NAMALWA (cell line): ENCODE measurements around the gene GSDMA.

Source experiments
- DNase-seq: peaks from one replicate; pipeline ENCODE4 v3.0.0-alpha.2; 2015; ENCODE audit warnings: low spot score

GSDMA gene, protein sequence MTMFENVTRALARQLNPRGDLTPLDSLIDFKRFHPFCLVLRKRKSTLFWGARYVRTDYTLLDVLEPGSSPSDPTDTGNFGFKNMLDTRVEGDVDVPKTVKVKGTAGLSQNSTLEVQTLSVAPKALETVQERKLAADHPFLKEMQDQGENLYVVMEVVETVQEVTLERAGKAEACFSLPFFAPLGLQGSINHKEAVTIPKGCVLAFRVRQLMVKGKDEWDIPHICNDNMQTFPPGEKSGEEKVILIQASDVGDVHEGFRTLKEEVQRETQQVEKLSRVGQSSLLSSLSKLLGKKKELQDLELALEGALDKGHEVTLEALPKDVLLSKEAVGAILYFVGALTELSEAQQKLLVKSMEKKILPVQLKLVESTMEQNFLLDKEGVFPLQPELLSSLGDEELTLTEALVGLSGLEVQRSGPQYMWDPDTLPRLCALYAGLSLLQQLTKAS

DNA sequence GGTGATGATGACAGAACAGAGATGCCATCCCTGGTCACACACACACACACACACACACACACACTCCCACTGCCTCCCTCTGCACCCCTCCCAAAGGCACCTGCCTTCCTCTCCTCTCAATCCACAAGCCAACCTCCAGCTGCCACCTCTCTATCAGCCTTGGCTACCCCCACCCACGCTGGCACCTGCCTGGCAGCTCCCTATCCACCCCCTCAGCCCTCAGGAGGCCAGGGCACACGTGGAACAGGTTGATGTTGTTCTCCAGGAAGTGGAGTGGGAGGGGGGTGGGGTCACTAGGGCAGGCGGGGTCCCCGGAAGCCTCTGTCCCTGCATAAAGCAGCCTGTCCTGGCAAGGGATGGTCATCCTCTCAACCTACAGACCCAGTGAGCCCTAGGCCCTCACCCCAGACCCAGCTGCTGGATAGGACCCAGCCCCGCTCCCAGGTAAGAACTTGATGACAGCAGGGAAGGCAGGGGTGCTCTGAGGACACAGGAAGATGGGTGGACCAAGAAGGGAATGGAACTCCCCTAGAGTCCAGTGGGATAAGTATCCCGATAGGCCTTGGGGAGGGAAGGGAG, at the start of gene GSDMA:
GSDMA (plus strand) TSS at position 363 of the 579 bp plus-strand sequence. CDS start 2,684 bp downstream, outside the sequence.
- no peak for DNase-seq

DNA sequence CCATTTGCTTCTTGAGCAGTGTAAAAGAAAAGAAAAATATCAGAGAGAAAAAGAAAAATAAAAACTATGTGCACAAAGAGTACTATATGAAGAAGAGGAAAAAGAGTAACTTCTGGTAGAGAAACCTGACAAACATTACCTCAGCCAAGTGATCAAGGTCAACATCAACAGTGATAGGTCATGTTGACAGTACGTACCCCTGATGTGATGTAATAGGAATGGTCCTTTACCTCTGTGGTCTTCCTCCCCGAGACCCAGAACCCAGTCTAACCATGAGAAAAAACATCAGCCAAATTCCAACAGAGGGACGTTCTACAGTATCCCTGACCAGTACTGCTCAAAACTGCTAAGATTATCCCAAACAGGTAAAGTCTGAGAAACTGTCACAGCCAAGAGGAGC, 48.8 kb upstream of the GSDMA start:
- DNase-seq = no peak

DNA sequence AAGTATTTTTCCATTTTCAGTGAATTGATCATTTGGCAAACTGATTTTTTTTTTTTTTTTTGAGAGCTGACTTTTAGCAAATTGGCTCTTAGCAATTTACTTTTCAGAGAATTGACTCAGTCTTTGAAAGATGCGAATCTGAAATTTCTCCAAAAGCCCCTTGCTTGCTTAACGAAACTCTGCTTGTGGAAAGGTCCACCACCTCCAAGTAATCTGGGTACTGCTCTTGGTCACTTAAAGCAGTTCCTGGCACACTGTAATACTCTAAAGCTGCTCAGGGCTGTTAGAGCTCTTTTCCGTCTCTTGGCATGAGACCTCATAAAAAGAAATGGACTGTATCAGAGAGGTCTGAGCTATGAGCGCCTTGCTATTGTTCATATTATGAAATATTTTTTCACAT, 47.2 kb upstream of the GSDMA start:
- DNase-seq = no peak

DNA sequence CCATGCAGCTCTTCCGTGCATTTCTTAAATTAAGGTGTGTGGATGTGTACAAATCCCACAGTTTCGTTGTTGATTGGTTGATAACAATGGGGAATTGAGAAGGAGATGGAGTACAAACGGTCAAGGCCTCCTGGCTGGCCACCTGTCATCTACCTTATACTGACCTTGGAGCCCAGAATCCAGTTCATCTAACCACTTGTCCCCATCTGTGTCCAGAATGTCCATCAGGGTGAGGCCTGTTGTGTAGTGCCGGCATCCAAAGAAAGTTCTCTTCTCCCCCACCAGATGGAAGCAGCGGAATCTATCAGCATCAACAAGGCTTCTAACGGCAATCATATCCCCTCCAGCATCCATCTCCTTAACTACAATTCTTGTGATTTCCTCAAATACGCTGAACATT, 45.9 kb upstream of the GSDMA start:
- no peak for DNase-seq

DNA sequence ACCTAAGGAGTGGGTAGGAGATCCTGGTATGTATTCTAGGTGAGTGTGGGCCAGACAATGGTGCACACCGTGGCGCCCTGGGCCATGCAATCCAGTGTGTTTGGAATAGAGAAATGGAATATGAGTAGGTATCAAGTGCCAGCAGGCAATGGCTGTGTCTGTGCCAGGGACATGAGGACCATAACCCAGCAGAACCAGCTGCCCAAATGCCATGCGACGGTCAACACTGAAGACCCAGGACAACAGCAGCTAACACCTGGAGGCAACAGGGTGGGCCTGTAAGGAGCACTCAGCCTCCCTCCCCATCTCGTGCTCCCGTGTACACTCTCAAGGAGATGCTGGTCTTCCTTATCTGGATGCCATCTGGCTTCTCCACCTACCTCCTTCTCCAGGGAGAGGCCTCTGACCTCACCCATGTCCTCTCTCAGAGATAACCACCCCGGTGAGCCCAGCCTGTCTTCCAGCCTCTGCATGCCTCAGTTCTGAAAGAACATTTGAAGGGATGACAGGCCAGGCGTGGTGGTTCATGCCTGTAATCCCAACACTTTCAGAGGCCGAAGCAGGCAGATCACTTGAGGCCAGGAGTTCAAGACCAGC, 43.6 kb upstream of the GSDMA start:
- DNase-seq = no peak

DNA sequence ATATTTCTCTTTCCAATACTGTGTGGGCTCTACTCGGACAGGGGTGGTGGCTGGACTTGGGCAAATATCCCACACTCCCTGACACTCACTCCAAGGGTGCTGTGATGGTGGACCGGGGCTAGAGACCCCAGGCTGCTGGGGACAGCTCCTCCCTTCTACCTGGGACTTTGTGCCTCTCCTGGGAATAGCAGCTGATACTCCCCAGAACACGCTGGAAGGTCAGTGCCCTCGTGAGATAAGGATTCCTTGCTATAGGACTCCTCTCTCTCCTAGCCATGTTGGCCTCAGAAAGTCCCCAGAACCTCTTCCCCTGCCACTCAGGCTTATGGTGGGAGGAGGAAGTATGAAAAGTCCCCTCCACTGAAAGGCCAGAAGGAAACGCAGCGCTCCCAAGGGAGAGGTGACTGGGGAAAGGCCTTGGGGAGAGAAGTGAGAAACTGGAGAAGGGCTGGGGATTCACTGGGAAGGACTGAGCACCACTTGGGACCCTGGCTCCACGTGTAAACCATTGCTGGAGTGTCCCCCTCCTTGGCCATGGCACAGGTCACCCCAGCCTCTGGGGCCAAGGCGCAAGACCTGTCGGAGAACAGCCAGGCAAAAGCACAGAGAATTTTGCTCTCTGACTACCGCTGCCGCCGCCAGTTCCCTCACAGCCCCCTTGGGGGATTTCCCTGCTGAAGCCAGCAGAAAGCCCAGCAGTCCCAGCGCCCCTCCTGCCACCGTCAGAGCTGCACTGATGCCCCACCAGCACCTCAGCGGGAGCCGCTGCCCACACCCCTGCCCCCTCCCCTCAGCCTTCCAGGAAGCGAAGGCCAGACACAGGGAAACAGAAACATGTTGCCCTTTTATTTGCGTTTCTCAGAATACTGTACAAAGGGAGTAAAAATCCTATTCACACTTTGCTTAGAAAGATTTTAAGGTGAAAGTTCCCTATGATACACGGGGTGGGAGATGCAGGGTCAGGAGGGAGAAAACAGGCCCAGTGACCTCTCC, 42.3 kb upstream of the GSDMA start:
- DNase-seq = no peak

DNA sequence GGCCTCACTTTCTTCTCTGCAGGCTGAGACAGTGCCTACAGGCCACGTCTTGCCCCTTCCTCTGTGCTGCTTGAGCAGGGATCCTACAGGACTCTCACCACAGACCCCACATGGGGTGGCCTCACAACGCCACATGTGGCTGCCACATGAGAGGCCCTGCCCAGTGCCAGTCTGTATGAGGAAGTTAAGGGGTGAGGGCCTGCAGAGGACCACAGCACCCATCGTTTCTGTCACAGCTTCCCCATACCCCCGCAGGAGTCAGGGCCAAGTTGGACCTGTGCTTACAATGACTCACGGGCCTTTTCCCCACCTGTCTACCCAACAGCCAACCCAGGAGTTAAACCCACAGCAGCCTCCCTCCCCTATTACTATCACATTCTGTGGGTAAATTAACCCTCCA, 41.5 kb upstream of the GSDMA start:
- DNase-seq = no peak

DNA sequence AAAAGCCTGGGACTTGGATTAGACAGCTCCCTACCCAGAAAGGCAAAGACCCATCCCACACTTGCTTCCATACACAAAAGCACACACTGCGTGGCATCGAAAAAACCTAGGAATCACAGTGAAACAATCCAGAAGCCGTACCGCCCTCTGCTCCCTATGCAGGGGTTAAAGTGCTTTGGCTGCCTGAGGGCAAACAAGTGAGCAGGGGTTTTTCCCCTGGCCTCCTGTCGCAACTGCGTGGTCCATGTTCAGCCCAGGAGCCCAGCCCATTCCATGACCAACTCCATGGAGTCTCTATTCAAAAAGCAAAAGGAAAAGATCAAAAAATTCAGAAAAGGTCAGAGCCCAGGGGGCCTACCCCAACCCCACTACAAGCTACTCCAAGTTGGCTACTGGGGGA, 40.8 kb upstream of the GSDMA start:
- DNase-seq = no peak

DNA sequence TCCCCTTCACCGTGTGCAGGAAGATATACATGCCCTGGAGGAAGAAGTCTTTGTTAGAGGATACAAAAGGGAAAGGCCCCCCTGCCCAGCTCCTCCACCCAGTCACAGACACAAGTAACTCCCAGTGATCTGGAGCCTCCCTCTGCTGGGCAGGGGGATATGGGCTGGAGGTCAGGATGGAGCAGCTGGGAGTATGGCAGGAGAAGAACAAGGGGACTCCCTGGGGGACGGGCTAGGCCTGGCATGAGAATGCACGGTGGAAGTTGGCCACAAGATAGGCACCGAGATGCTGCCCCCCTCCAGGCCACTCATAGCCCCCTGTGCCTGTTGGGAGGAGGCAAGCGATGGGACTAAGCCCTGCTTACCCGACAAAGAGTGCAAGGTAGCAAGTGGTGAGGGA, 39.6 kb upstream of the GSDMA start:
- no peak for DNase-seq

DNA sequence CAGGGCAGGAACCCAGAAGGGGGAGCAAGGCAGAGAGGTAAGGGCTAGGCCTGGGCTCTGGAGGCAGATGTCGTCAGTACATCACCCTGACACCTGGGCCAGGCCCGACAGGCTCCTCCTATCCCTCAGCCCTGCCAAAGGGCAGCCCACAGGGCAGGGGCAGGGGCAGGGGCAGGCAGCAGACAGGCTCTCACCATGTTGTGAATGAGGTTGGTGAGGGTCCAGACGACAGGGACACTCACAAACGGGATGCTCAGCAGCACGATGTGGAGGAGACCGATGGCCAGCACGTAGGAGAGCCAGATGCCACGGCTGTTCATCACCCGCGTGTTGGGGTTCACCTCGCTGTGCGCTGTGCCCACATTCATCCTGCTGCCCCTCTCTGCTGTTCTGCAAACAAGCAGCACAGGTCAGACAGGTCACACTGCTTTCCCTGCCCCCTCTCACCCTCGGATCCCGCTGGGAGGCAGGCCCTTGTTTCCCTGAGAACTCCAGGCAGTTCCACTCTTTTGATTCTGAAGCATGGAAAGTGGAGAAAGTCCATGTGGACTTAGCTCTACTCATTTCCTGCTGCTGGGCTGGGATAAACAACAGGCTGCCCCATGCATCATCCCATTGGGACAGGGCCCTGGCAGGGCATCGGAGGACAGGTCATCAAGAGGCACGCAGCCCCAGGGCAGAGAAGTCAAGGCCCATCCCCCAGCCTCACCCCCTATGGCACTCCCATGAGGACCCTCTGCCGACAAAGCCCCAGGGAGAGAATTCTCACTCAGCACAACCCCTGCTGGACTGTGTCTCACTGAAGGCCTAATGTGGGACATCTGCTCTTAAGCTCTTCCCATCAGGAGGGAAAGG, 38.7 kb upstream of the GSDMA start:
- DNase-seq = no peak

DNA sequence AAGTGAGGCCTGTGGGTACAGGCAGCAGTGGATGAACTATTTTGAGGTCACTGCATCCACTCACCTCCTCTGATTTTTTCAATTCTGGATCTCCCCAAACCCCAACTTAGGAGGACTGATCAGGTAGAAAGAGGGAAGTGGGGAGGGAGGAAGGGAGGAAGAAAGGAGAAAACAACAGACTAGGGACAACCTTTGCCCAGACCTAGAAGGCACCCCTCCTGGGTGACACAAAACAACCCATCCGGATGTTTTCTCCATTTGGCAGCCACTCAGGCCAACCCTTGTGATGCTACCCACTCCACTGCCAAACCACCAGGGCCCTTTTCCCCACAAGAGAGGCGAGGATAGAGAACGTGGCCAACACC, 38.1 kb upstream of the GSDMA start:
- DNase-seq = no peak

DNA sequence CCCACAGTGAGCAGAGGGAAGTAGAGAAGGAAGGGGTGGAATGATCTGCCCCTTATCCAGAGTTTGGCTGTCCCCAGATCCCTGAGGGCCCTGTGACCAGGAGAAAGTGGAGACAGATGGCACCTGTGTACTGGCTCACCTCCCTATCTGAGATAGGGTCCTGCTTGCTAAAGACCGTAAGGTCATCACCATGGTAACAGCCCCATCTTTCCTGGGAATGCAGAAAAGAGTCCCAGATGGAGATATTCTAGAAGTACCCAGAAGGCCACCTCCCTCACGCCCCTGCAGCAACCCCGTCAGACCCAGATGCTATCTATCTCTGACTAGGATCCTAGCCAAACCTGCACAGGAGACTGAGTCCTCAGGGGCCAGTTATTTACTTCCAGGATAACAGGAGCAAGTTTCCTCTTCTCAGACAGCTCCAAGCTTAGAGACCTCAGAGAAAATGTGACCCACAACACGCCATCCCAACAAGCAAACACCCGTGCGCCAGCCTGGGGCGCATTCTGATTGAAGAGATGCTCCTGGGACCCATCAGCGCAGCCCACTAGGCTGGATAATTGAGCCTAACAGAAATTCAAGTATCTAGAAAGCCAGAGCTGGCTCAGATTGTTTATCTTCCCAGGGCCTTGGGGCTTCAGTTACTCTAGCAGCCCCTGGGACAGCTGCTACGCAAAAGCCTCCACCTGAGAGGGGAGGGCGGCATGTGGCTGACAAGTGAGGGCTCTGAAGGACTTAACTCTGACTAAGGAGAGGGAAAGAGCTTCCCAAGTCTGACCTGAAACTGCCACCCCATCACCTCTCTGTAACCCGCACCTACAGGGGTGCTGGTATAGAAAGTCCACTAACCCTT, 37.3 kb upstream of the GSDMA start:
- no peak for DNase-seq

DNA sequence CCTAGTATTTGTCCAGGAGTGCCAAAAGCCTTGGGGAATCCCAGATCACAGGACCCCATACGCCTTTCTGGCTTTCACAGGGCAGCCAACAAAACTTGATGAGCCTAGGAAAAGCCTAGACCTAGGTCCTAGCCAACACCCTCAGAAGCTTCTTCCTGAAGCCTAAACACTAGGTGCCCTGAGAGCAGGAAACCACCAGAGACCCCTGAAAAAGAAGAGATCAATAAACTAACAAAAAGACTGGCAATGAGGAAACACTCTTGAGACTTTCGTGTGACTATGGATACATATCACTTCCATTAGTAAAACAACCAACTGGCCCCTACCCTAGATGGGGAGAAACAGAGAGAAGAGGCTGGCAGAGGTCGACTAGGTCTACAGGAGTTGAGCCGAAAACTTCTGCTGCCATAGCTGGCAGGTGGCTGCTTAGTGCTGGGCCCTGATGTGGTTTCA, 36.6 kb upstream of the GSDMA start:
- DNase-seq = peak; percentile 52

DNA sequence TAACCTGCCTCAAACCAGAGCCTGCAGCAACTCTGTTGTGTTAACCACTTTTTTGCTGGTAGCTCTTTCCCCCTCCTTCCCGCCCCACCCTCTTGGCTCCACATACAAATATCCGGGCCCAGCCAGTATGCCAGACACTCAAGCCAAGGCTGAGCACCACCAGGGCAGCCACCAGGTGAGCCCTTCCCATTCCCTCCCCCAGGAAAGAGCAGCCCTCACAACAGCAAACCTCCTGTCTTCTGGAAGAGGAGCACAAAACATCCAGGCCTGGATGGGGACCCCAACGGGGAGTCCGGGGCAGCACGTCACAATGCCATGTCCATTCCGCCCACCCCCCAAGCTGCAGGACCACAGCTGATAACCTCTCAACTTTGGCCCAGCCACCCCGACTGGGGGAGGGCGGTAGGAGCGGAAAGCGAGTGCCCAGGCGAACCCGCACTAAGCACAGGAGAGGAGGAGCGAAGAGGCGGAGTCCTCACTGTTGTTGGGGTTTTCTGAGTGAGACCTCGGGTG, 36.2 kb upstream of the GSDMA start:
- DNase-seq = peak; percentile 57

DNA sequence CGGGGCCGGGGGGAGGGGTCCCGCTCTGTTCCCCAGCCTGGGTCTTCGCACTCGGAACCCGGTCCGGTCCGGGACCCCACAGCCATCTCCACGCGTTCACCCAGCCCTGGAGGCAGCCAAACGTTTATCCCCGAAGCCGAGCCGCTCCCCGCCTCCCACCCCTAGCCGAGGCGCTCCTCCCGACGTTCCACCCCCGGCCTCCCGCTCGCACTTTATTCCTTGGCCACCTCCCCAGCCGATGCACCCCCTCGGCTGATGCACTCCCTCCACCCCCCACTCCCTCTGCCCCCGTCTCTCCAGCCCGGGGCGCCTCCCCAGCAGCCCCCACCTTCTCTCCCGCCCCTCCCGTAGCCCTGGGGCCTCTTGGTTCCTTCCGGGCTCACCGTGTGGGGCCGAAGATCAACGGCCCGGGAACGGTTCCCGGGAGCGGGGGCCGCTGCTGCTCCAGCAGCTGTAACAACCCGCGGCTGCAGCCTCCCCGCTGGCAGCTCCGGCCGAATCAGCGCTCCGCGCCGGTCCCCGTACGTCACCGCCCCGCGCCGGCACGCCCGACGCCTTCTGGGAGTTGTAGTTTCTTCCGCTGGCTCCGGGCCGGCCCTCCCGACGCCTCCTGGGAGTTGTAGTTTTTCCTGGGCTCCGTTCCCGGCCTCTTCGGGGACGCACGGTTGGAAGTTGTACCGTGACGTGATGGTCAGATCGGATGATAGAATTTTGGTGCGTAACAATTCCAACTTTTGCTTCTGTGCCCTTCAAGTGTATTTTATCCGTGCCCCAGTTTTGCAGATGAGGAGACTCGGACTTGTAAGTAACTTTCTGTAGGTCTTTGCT, 35.5 kb upstream of the GSDMA start, which contains the start of the genes LRRC3C and ORMDL3:
LRRC3C (plus strand) TSS at position 632 of the 828 bp plus-strand sequence. CDS start 13,792 bp downstream, outside the sequence.
ORMDL3 (minus strand) TSS at position 501 of the 828 bp plus-strand sequence. CDS start 3,398 bp downstream, outside the sequence.
- DNase-seq = peak; percentile 91

DNA sequence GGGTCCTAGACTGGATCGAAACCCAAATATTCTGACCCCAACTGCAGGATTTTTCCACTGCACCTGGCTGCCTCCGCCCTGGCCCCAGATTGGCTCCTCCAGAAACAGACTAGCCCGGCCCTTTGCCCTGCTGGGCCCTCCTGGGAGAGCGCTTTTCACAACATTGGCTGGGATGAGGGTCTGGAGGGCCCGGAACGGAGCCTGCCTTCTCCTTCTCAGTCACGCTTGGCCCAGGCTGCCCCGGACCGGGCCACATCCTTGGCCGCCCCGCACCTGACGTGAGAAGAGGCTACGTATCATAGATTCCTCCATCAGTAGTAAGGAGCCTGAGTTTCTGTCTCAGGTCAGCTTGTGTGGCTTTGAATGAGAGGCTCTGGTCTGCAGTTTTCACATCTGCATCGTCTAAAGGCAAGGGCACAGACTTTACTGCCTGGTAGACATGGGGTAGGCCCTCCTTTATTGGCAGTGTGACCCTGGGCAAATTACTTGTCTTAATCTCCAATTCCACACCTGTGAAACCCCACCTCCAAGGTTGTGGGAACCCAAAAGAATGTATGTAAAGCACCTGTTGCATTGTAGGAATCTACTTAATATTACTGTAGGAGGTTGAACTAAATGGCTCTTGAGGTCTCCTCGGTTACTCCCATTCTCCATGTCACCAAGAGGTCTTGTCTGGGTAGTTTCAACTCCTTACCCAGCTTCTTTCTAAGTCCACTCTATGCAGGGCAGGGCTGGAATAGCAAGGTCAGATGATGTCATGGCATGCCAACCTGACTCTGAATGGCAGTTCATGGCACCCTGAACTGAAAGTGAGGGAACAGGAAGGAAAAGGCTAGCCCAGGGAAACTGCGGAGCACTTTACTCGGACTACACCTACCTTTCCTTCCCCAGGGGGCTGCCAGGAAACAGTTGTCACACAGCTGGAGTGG, 34.6 kb upstream of the GSDMA start:
- no peak for DNase-seq

DNA sequence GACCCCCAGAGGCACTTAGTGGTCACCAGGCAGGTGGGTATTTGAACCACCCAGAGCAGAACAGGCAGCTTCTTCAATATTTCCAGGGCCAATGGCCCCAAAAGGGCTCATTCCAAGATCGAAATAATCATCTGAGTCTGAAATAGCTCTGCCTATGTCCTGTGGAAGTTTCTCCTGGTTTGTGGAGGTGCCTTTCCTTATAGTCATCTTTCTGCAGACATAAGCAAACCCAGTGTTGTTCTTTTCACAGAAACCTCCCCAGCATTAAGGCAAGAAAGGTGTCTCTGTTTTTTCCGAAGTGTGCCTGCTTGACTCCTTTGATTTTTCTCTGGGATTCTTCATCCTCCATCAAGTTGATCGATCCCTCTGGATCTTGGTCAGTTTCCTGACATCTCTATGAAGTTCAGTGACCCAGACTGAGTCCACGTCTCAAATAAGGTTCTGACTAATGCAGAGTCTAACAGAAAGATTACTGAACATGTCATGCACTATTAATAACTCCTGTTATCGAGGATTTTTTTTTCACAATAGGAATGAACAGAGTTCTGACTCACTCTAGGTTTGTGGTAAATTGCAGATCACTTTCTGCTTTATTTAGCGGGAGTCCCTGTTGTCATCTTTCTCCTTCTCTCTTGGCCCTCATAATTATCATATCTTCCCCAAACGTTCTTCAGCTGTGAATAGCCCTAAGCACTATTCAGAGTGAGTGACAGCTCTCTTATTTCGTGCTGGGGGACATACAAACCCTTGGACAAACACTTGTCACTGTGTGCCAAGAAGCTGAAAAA, 33.8 kb upstream of the GSDMA start:
- DNase-seq = no peak
